EH (cell line): Measurements from ENCODE around the gene PKP2.

Experiments
- DNase-seq: peaks from one replicate; pipeline ENCODE4 v3.0.0-alpha.2; 2015; ENCODE audit warnings: low read depth

PKP2 gene

GRCh38 chr12:32896432-32897280, at the start of gene PKP2:
Gene PKP2, minus strand, starts transcription at chr12:32896777. Its CDS starts 46 bp downstream, at chr12:32896731.
- DNase-seq, result no peak

- DNase-seq, result no peak
Observed at GRCh38 chr12:32944195-32944594, 47.6 kb upstream of the PKP2 start.

GRCh38 chr12:32939801-32940200, 43.2 kb upstream of the PKP2 start:
- DNase-seq, result no peak

- no peak for DNase-seq
Observed at GRCh38 chr12:32926963-32927362, 30.4 kb upstream of the PKP2 start.

GRCh38 chr12:32926356-32926755, 29.8 kb upstream of the PKP2 start:
- no peak for DNase-seq

- no peak for DNase-seq
Observed at GRCh38 chr12:32922546-32923297, 26.1 kb upstream of the PKP2 start.

- peak; percentile 1 for DNase-seq
Observed at GRCh38 chr12:32921397-32921796, 24.8 kb upstream of the PKP2 start.

GRCh38 chr12:32920506-32921085, 24.0 kb upstream of the PKP2 start:
- no peak for DNase-seq

GRCh38 chr12:32918890-32919801, 22.6 kb upstream of the PKP2 start:
- DNase-seq, result peak; percentile 18

- DNase-seq, result no peak
Observed at GRCh38 chr12:32917094-32917611, 20.6 kb upstream of the PKP2 start.

GRCh38 chr12:32907898-32908476, 11.4 kb upstream of the PKP2 start:
- no peak for DNase-seq

GRCh38 chr12:32907166-32907565, 10.6 kb upstream of the PKP2 start:
- no peak for DNase-seq

GRCh38 chr12:32906399-32907165, 10.0 kb upstream of the PKP2 start:
- no peak for DNase-seq

- no peak for DNase-seq
Observed at GRCh38 chr12:32903763-32904162, 7.2 kb upstream of the PKP2 start.

- DNase-seq, result no peak
Observed at GRCh38 chr12:32903318-32903717, 6.7 kb upstream of the PKP2 start.

GRCh38 chr12:32902287-32902997, 5.9 kb upstream of the PKP2 start:
- no peak for DNase-seq

GRCh38 chr12:32901553-32901952, 5.0 kb upstream of the PKP2 start:
- no peak for DNase-seq

- DNase-seq, result no peak
Observed at GRCh38 chr12:32897687-32898573, 1.4 kb upstream of the PKP2 start.

- DNase-seq, result no peak
Observed at GRCh38 chr12:32897281-32897610, 669 bp upstream of the PKP2 start.
